ENCODE measurements around the gene SENP7.
"Not testable (repeated sequence)": the region's sequence is repeated elsewhere in the genome, so short reads cannot be mapped to it uniquely, and the experiment has no call there.

The SENP7 gene

GRCh38 chr3:101312545-101312944, 200.5 kb downstream of the SENP7 start:
- no peak for DNase-seq

- no peak for DNase-seq
Observed at GRCh38 chr3:101311676-101312075, 201.3 kb downstream of the SENP7 start.

- no peak for DNase-seq
Observed at GRCh38 chr3:101310978-101311375, 202.0 kb downstream of the SENP7 start.

GRCh38 chr3:101308147-101308772, 204.8 kb downstream of the SENP7 start:
- not testable (repeated sequence) for DNase-seq

GRCh38 chr3:101303836-101304235, 209.2 kb downstream of the SENP7 start:
- DNase-seq = no peak

GRCh38 chr3:101303089-101303731, 209.8 kb downstream of the SENP7 start:
- DNase-seq = no peak

- DNase-seq = no peak
Observed at GRCh38 chr3:101300073-101300472, 212.9 kb downstream of the SENP7 start.

GRCh38 chr3:101292027-101292426, 221.0 kb downstream of the SENP7 start:
- DNase-seq = no peak

- DNase-seq = no peak
Observed at GRCh38 chr3:101288294-101288693, 224.7 kb downstream of the SENP7 start.

GRCh38 chr3:101284757-101285156, 228.3 kb downstream of the SENP7 start:
- DNase-seq = no peak

- DNase-seq = no peak
Observed at GRCh38 chr3:101281521-101282030, 231.4 kb downstream of the SENP7 start.

GRCh38 chr3:101279765-101280385, 233.1 kb downstream of the SENP7 start:
- no peak for DNase-seq

- DNase-seq = no peak
Observed at GRCh38 chr3:101279162-101279561, 233.8 kb downstream of the SENP7 start.

GRCh38 chr3:101278727-101279126, 234.3 kb downstream of the SENP7 start:
- no peak for DNase-seq

All from GDM1 (cell line).